GM08714 (cell line): Measurements from ENCODE around the gene RCAN2.

Source experiments
- H3K4me3 ChIP-seq: fragments of 200-500 bp; sonication (Bioruptor generic); 2 replicates; pipeline ENCODE4 v1.5.1; 2014; ENCODE audit warnings: mild to moderate bottlenecking, low read length, inconsistent platforms
- ZNF274 ChIP-seq: IDR thresholded peaks from 2 replicates; pipeline ENCODE4 v1.6.1; 2012; ENCODE audit warnings: mild to moderate bottlenecking, low read depth, low read length

The RCAN2 gene

DNA sequence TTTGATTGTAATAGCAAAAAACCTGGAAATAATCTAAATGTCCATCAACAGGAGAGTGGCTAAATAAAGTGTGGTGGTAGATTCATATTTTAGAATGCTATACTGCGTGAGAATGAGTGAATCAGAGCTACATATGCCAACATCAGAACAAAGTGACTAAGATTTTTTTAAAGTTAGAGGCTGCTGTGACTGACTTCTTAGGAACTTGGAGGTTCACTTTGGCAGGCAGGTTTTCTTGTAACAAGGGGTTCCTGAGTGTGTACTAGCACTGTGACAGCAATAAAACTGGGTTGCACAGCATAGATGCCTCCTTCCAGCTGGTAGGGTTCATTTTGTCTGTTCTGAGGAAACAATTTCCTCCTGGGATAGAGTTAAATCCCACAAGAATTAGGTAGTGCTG, 245.2 kb downstream of the RCAN2 start:
- no peak for TF ChIP-seq ZNF274
- H3K4me3 ChIP-seq, result no peak overlapping the region

DNA sequence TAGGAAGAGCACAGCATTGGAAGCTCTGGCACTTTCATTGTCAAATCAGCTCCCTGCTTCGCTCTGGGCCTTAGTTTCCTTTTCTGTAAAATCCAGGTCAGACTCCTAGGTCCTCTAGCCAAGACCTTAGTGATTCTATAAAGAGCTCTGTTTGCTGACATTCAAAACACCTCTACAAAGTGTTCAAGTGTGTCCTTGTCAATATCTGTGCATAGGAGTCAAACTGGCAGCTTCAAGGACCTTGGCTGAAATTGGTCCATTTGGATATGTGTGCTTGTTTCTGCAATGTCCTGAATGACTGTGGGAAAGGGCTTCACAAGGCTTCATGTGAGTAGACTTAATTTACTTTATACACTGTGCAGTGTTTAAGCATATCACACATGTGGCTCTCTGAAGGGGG, 246.6 kb downstream of the RCAN2 start:
- no peak for TF ChIP-seq ZNF274
- H3K4me3 ChIP-seq, result no peak overlapping the region

DNA sequence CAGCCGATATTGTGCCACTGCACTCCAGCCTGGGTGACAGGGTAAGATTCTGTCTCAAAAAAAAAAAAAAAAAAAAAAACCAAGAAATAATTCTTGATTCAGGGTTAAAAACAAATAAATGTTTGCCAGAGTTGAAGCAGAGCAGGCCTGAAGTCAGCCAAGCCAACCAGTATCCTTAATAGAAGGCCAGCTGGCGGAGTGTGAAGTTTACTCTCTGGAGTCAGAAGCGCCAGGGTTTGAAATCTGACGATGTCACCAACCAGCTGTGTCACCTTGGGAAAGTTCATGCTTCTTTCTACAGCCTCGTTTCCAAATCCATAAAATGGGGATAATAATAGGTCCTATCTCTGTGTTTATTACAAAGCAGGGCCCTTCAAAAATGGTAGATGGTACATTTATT, 247.5 kb downstream of the RCAN2 start:
- no peak for TF ChIP-seq ZNF274
- no peak overlapping the region for H3K4me3 ChIP-seq

DNA sequence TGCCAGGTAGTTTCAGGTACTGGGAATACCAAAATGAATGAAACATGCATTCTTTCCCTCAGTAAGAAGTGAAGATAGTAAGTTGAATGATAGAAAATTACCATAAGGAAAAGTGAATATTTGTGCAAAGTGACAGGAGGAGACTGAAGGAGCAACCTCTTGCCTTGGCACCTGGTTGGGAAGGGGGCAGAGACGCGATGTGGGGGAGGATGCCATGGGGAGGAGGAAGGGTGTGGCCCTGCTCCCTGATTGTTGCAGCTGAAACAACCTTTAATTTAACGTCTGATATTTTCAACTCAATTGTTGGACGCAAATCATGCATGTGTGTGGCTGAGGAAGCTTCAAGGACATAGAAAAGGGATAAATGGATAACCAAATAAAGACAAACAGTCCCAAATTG, 248.3 kb downstream of the RCAN2 start:
- TF ChIP-seq ZNF274, result no peak
- no peak overlapping the region for H3K4me3 ChIP-seq

DNA sequence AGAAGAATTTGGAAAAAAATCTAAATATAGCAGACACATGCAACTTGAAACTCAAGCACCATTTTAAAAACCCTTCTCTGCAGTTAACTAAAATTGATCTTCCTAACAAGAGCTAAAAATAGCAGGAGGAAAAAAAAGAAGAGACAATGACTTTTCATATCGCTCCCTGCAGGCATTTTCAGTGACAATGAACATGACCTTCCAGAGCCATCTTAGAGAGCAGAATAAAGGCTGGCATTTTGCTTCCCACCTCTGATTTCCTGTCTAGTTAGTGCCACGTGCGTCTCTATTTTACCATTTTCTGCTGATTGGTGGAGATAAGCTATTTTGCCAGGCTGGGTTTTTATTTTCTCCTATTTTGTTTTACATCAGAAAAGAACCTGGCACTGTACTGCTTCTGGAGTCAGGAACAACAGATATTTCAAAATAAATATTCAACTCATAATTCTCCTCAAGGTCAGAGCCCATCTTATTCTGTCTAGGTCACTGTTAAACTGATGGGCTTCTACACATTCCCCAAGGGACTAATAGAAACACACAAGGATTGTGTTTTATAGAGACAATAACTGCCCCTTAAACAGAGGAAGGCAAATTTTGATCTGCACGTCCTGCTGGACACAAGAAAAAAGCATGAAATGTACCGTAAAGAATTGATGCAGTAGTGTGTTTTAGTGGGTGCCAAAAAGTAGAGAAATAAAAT, 250.2 kb downstream of the RCAN2 start:
- TF ChIP-seq ZNF274, result no peak
- H3K4me3 ChIP-seq, result no peak overlapping the region

DNA sequence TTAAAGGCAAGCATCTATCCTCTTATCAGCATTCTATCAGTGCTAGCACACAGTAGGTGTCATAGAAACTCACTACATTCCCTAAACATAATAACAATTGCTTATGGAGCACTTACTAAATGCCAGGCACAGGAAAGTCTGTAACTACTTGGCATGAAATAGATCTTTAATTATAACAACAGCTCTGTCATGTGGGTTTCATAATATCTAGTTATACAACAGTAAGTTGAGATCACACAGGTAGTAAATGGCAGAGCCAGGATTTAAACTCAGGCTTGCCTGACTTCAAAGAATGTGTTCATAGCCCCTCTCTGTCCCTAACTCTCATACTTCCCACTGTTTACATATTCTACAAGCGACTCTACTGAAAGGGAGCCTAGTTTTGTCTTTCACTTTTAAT, 254.5 kb downstream of the RCAN2 start:
- no peak overlapping the region for H3K4me3 ChIP-seq
- TF ChIP-seq ZNF274, result no peak

DNA sequence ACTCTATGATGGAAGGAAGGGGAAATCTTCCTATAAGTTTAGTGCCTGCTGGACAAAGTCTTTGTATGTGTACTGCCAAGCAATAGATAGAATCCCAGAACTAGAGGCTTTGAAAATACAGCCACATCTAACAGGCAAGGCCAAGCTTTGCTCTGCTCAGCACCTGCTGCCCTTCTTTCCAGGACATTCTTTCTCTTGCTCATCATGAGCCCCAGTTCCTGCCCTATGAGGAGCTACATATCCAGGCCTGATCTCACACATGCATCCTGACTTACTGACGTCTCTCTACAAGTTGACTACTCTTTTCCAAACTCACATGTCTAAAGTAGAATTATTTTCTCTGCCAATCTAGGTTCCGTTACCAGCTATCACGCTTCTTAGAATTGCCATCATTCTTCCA, 256.0 kb downstream of the RCAN2 start:
- no peak overlapping the region for H3K4me3 ChIP-seq
- no peak for TF ChIP-seq ZNF274

DNA sequence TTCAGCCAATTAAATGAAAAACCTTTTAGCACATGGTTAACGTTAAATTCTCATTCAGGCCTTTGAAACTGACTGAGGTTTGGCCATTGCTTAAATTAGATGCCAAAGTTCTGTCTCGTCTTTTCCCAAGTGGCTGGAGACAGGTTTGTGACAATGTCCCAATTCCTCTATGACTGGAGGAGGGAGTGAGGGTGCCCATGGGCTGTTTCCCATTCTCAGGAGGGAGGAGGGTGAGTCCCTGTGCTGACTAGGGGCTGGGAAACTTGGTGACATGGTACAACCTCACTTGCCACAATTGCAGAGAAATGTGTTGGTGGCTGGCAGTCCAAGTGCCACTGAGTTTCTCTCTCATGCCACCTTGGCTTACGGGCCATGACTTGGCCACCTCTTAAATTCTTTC, 256.5 kb downstream of the RCAN2 start:
- TF ChIP-seq ZNF274, result no peak
- no peak overlapping the region for H3K4me3 ChIP-seq

DNA sequence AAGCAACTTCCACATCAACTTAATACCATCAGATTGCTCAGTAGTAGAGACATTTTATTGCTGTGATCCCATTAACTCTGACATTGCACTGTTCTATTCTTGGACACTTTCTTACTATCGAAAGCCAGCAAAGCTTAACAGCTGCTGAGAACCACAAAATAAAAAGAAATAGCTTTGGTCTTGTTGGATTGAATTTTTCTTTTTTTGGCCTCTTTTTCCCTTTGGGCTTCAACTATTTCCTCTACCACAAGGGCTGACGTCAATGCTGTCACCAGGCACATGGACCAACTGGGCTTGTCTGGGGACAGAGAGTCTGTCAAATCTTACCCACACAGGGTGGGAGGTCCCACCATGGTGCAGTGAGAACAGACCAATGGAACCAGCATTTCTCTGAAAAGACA, 257.1 kb downstream of the RCAN2 start:
- H3K4me3 ChIP-seq, result no peak overlapping the region
- no peak for TF ChIP-seq ZNF274

DNA sequence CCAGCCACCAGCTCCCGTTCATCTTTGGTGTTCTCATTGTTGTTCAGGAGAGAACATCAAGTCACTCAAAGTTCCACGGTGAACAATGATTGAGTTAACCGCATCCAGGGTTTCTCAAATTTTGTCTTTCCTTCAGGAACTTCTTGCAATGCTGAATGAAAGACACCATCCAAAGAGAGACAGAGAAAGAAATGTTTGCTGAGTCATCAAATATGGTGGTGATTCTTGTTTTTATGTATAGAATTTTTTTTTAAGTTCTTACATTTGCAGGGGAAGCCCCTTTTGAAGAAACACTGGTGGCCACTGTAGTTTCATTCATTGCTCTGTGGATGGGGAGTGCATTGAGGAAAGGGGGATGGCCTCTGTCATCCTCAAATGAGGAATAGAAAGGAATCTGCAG, 258.1 kb downstream of the RCAN2 start:
- TF ChIP-seq ZNF274, result no peak
- H3K4me3 ChIP-seq, result no peak overlapping the region

DNA sequence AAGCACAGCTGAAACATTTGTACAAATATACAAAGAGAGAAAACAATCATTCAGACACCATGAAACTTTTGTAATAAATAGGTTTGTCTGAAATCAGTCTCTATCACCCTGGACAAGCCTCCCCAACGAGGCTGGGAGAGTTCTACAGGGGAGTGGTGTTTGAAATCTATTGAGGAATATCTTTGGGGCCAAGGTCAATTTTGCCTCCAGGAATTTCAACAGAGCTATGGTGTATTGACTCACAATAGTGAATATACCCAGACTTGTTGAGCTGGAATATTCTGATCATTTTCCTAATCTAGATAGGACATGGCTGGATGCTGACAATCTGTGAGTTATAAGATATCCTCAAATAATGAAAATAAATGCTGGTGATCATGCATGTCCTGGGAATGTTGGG, 269.0 kb downstream of the RCAN2 start:
- TF ChIP-seq ZNF274, result no peak
- no peak overlapping the region for H3K4me3 ChIP-seq

DNA sequence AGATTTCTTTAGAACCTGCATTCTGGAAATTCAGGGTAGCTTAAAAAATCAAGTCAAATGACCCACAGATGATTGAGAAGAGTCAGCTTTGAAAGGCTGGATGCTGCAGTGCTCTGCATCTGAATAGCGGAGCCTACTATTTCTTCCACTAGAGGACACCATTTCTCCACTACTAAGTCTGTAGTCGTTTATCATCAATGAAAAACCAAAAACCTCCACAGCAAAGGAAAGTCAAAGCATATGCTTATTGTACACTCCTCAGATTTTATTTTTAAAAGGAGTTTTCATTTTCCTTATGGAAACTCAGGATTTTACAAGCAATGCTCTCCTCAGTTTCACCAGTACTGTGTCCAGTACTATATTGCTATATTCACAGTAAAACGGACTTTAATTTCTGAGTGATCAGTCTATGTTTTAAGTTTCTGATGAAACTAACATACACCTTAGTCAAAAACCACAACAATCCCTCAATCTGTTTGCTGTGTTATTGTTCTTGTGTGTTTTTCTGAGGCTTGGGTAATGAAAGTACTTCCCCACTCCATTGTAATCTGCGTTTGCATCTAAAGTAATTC, 269.9 kb downstream of the RCAN2 start:
- TF ChIP-seq ZNF274, result no peak
- no peak overlapping the region for H3K4me3 ChIP-seq

DNA sequence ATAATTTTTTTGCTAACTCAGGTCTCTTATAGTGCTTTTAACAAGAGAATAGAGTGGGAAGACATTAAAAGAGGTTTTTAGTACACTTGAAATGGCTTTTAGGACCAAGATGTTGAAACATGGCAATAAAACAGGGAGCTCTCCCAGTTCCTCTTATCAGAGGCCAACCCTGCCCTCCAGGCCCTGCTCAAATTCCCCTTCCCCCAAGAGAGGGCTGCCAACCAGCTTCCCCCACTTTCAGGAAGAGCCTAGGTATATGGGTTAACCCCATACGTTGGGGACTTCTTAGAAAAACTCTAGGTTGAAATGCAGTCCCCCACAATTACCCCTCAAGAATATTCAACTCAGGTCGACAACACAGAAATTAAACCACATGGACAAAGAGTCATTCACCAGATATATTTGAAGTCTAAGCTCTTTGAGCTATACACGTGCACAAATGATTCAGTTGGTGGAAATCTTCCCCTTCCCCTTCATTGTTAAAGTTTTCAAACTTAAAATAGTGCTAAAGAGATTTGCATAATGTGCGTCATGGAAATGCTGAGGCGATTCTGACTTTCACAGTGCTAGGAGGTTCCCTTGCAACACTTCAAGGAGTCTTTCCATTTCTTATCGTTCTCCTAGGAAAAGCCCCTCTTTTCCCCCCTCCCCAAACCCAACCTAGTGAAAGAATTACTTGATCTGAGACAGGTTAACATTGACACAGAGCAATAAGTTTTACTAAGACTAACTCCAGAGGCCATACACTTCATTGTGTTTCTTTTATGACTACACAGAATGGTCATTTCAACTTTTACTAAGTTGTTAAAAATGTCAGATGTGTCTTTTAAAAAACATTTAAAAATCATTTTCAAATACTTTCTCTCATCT, 270.7 kb downstream of the RCAN2 start:
- no peak overlapping the region for H3K4me3 ChIP-seq
- TF ChIP-seq ZNF274, result no peak

DNA sequence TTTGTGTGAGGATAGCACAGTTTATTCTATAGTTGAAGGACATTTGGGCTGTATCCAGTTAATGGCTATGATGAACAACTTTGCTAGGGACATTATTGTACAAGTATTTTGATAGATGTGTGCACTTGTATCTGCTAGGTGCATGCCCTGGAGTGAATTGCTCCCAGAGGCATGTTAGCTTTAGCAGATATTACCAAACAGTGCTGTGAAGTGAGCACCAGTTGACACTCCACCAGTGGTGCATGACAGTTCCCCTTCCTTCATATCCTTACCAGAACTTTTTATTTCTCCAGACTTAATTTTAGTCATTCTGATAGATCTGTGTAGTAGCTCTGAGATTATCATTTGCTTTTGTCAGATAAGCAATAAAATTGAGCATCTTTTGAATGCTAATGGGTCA, 271.6 kb downstream of the RCAN2 start:
- TF ChIP-seq ZNF274, result no peak
- H3K4me3 ChIP-seq, result no peak overlapping the region

DNA sequence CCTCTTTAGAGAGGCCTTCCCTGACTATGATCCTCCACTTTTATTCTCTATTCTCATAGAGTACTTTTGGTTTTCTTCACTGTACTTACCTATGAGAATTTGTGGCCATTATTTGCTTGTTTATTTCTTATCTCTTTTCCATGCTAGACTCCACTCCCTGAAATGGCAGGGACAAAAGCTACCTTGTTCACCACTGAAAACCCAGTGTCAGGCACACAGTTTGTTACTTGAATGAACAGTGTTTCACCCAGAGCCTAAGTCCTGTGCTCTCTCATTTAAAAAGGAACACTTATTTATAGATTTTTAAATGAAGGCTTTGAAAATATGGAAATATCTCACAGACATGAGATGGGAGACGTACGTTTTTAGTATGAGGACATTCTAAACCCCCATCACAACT, 272.8 kb downstream of the RCAN2 start:
- no peak overlapping the region for H3K4me3 ChIP-seq
- TF ChIP-seq ZNF274, result no peak

DNA sequence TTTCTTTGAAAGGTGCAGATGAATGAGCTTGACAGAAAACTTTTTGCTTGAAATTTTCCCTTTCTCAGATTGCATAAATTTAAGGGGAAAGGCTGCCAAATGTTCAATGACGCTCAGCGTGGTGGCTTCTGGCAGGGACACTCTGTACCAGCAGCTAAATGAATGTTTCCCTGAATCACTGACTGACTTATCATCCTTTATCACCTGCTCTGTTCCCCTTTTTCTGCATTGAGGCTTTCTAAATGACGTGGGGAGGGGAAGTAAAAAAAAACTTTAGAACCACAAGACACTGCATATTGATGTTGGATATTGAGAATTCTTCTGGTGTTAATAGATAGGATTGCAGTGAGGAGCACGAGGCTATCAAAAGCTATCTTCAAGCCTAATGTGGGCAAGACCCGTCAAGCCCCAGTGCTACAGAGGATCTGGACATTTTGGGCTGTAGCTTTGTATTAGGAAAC, 273.5 kb downstream of the RCAN2 start:
- no peak for TF ChIP-seq ZNF274
- H3K4me3 ChIP-seq, result no peak overlapping the region
